Activated naive CD8-positive, alpha-beta T cell treated with anti-CD3 and anti-CD28 coated beads, Interleukin-2, amount 10 ng/mL, durations not matched to agents 7 days and 5 days (primary cell): Measurements from ENCODE around the gene SMARCAD1. TPM values are rescaled to one million over a fixed set of nuclear protein-coding genes. Genes with fewer than 3 reads are reported as not detected.

Source experiments
- ATAC-seq: fragments of 150-1000 bp; cut with Tn5 transposase; one replicate; pipeline ENCODE4 v1.10.0; 2021; ENCODE audit warnings: low read depth, moderate library complexity
- POLR2A ChIA-PET: fragments of 350-600 bp; sonication (Branson Sonifier 250); formaldehyde crosslinking; loops from one replicate; lab custom pipeline; 2021; ENCODE audit warnings: antibody characterized with exemption; lab: Charles Lee
- DNase-seq: peaks from one replicate; pipeline ENCODE4 v3.0.0; 2021
- H3K27ac Mint-ChIP-seq: one replicate; pipeline ENCODE4 v1.8.0; 2022; ENCODE audit warnings: mild to moderate bottlenecking, mixed read lengths
- H3K27me3 Mint-ChIP-seq: one replicate; pipeline ENCODE4 v1.8.0; 2022; ENCODE audit warnings: mild to moderate bottlenecking, moderate library complexity, mixed read lengths
- H3K36me3 Mint-ChIP-seq: one replicate; pipeline ENCODE4 v1.8.0; 2021; ENCODE audit warnings: mild to moderate bottlenecking, mixed read lengths
- H3K4me1 Mint-ChIP-seq: one replicate; pipeline ENCODE4 v1.8.0; 2021; ENCODE audit warnings: mixed read lengths
- H3K4me3 Mint-ChIP-seq: one replicate; pipeline ENCODE4 v1.8.0; 2022; ENCODE audit warnings: mild to moderate bottlenecking, moderate library complexity, mixed read lengths
- H3K9me3 Mint-ChIP-seq: one replicate; pipeline ENCODE4 v1.8.0; 2021; ENCODE audit warnings: mixed read lengths
- total RNA-seq, 2 experiments: library from RNA; stranded (reverse); gene quantifications; one replicate each; pipeline ENCODE4 v1.2.3, GENCODE V29; 2021

SMARCAD1 gene
- total RNA-seq, 2 experiments from 2014 or later = 26.1 to 27.7 TPM

- peaks cover 29% of the 10 kb centered on the region for H3K4me1 Mint-ChIP-seq
- POLR2A ChIA-PET = no interaction called here
- H3K27ac Mint-ChIP-seq = peak overlapping the region; percentile 98
- peaks cover 26% of the 10 kb centered on the region for H3K36me3 Mint-ChIP-seq
- ATAC-seq = peak; percentile 1
- H3K4me3 Mint-ChIP-seq = peak overlapping the region; percentile 94
- H3K9me3 Mint-ChIP-seq = no peaks in the 10 kb centered on the region
- H3K27me3 Mint-ChIP-seq = peaks cover 3% of the 10 kb centered on the region
- no peak for DNase-seq
These were observed 601 bp downstream of the SMARCAD1 start for GRCh38 chr4:94208266-94208665.

GRCh38 chr4:94208918-94209317 lies 1.3 kb downstream of the SMARCAD1 start:
- peak overlapping the region; percentile 94 for H3K4me3 Mint-ChIP-seq
- no peak for DNase-seq
- POLR2A ChIA-PET = no interaction called here
- peak overlapping the region; percentile 98 for H3K27ac Mint-ChIP-seq
- H3K9me3 Mint-ChIP-seq = no peaks in the 10 kb centered on the region
- H3K4me1 Mint-ChIP-seq = peaks cover 33% of the 10 kb centered on the region
- H3K27me3 Mint-ChIP-seq = no peaks in the 10 kb centered on the region
- H3K36me3 Mint-ChIP-seq = peaks cover 32% of the 10 kb centered on the region
- no peak for ATAC-seq

GRCh38 chr4:94211861-94212260 lies 4.2 kb downstream of the SMARCAD1 start:
- Mint-ChIP-seq H3K4me3 (no peak overlapping the region), H3K36me3 (peaks cover 57% of the 10 kb centered on the region), H3K9me3 (peaks cover 2% of the 10 kb centered on the region), H3K27ac (no peak overlapping the region), H3K27me3 (no peaks in the 10 kb centered on the region), H3K4me1 (peaks cover 48% of the 10 kb centered on the region)
- no peak for ATAC-seq
- POLR2A ChIA-PET = no interaction called here
- DNase-seq = no peak

GRCh38 chr4:94214703-94215319 lies 7.1 kb downstream of the SMARCAD1 start:
- DNase-seq (no peak), ATAC-seq (no peak)
- Mint-ChIP-seq H3K4me3 (no peak overlapping the region), H3K27ac (no peak overlapping the region), H3K27me3 (no peaks in the 10 kb centered on the region), H3K36me3 (peaks cover 63% of the 10 kb centered on the region), H3K9me3 (peaks cover 2% of the 10 kb centered on the region), H3K4me1 (peaks cover 35% of the 10 kb centered on the region)
- POLR2A ChIA-PET = no interaction called here

- Mint-ChIP-seq H3K27ac (no peak overlapping the region), H3K4me1 (peaks cover 27% of the 10 kb centered on the region), H3K4me3 (no peak overlapping the region), H3K36me3 (peaks cover 60% of the 10 kb centered on the region), H3K27me3 (no peaks in the 10 kb centered on the region), H3K9me3 (peaks cover 2% of the 10 kb centered on the region)
- ATAC-seq (no peak), DNase-seq (no peak)
- POLR2A ChIA-PET = no interaction called here
These were observed 8.7 kb downstream of the SMARCAD1 start for GRCh38 chr4:94216394-94216793.

- POLR2A ChIA-PET = no interaction called here
- Mint-ChIP-seq H3K36me3 (peaks cover 43% of the 10 kb centered on the region), H3K27ac (no peak overlapping the region)
These were observed 11.7 kb downstream of the SMARCAD1 start for GRCh38 chr4:94219402-94219801.

GRCh38 chr4:94221916-94222315 lies 14.3 kb downstream of the SMARCAD1 start:
- peaks cover 30% of the 10 kb centered on the region for H3K36me3 Mint-ChIP-seq
- no peaks in the 10 kb centered on the region for H3K27me3 Mint-ChIP-seq
- POLR2A ChIA-PET = no interaction called here
- ATAC-seq (no peak), DNase-seq (no peak)
- H3K27ac Mint-ChIP-seq = no peak overlapping the region
- no peak overlapping the region for H3K4me3 Mint-ChIP-seq
- H3K4me1 Mint-ChIP-seq = peaks cover 2% of the 10 kb centered on the region
- H3K9me3 Mint-ChIP-seq = no peaks in the 10 kb centered on the region

More at GRCh38 chr4:94219402-94219801, 11.7 kb downstream of the SMARCAD1 start:
- peaks cover 17% of the 10 kb centered on the region for H3K4me1 Mint-ChIP-seq
- DNase-seq (no peak), ATAC-seq (no peak)
- peaks cover 2% of the 10 kb centered on the region for H3K9me3 Mint-ChIP-seq
- no peaks in the 10 kb centered on the region for H3K27me3 Mint-ChIP-seq
- H3K4me3 Mint-ChIP-seq = no peak overlapping the region

GRCh38 chr4:94225449-94225848 lies 17.8 kb downstream of the SMARCAD1 start:
- no peak for ATAC-seq
- Mint-ChIP-seq H3K4me3 (no peak overlapping the region), H3K27me3 (no peaks in the 10 kb centered on the region), H3K9me3 (no peaks in the 10 kb centered on the region), H3K27ac (no peak overlapping the region), H3K36me3 (peaks cover 22% of the 10 kb centered on the region), H3K4me1 (no peaks in the 10 kb centered on the region)
- POLR2A ChIA-PET = no interaction called here
- DNase-seq = no peak

- no peak overlapping the region for H3K27ac Mint-ChIP-seq
- ATAC-seq = no peak
- no peaks in the 10 kb centered on the region for H3K4me1 Mint-ChIP-seq
- no peaks in the 10 kb centered on the region for H3K27me3 Mint-ChIP-seq
- DNase-seq = no peak
- H3K36me3 Mint-ChIP-seq = peaks cover 17% of the 10 kb centered on the region
- no peak overlapping the region for H3K4me3 Mint-ChIP-seq
- H3K9me3 Mint-ChIP-seq = no peaks in the 10 kb centered on the region
- POLR2A ChIA-PET = no interaction called here
These were observed 19.1 kb downstream of the SMARCAD1 start for GRCh38 chr4:94226763-94227162.

GRCh38 chr4:94228493-94229216 lies 21.0 kb downstream of the SMARCAD1 start:
- DNase-seq = no peak
- ATAC-seq = no peak
- POLR2A ChIA-PET = no interaction called here
- H3K4me1 Mint-ChIP-seq = peaks cover 3% of the 10 kb centered on the region
- H3K9me3 Mint-ChIP-seq = no peaks in the 10 kb centered on the region
- H3K36me3 Mint-ChIP-seq = peaks cover 16% of the 10 kb centered on the region
- no peak overlapping the region for H3K27ac Mint-ChIP-seq
- H3K27me3 Mint-ChIP-seq = no peaks in the 10 kb centered on the region
- no peak overlapping the region for H3K4me3 Mint-ChIP-seq

- DNase-seq (no peak), ATAC-seq (no peak)
- Mint-ChIP-seq H3K4me1 (peaks cover 3% of the 10 kb centered on the region), H3K27me3 (no peaks in the 10 kb centered on the region), H3K9me3 (no peaks in the 10 kb centered on the region), H3K27ac (no peak overlapping the region), H3K36me3 (peaks cover 7% of the 10 kb centered on the region), H3K4me3 (no peak overlapping the region)
- POLR2A ChIA-PET = no interaction called here
These were observed 24.9 kb downstream of the SMARCAD1 start for GRCh38 chr4:94232519-94232918.

GRCh38 chr4:94235825-94236224 lies 28.2 kb downstream of the SMARCAD1 start:
- no peak overlapping the region for H3K27ac Mint-ChIP-seq
- no peak overlapping the region for H3K4me3 Mint-ChIP-seq
- no peaks in the 10 kb centered on the region for H3K27me3 Mint-ChIP-seq
- no peak for ATAC-seq
- DNase-seq = no peak
- peaks cover 3% of the 10 kb centered on the region for H3K4me1 Mint-ChIP-seq
- H3K9me3 Mint-ChIP-seq = no peaks in the 10 kb centered on the region
- H3K36me3 Mint-ChIP-seq = peaks cover 3% of the 10 kb centered on the region
- POLR2A ChIA-PET = no interaction called here

GRCh38 chr4:94237271-94237670 lies 29.6 kb downstream of the SMARCAD1 start:
- Mint-ChIP-seq H3K9me3 (no peaks in the 10 kb centered on the region), H3K4me1 (peaks cover 3% of the 10 kb centered on the region), H3K36me3 (peaks cover 9% of the 10 kb centered on the region), H3K27ac (no peak overlapping the region), H3K27me3 (no peaks in the 10 kb centered on the region), H3K4me3 (no peak overlapping the region)
- ATAC-seq = no peak
- DNase-seq = no peak
- POLR2A ChIA-PET = no interaction called here

GRCh38 chr4:94238160-94238559 lies 30.5 kb downstream of the SMARCAD1 start:
- POLR2A ChIA-PET = no interaction called here
- no peak for ATAC-seq
- DNase-seq = no peak

More at GRCh38 chr4:94238160-94238559, 30.5 kb downstream of the SMARCAD1 start:
- Mint-ChIP-seq H3K4me1 (peaks cover 2% of the 10 kb centered on the region), H3K4me3 (no peak overlapping the region), H3K36me3 (peaks cover 13% of the 10 kb centered on the region), H3K27me3 (no peaks in the 10 kb centered on the region), H3K9me3 (no peaks in the 10 kb centered on the region), H3K27ac (no peak overlapping the region)
